ENCODE results near the gene SCYGR4. TPM values are rescaled to one million over a fixed set of nuclear protein-coding genes. Genes with fewer than 3 reads are reported as not detected.

SCYGR4 gene
- total RNA-seq, 4 donors from 2014 or later: not detected

DNA sequence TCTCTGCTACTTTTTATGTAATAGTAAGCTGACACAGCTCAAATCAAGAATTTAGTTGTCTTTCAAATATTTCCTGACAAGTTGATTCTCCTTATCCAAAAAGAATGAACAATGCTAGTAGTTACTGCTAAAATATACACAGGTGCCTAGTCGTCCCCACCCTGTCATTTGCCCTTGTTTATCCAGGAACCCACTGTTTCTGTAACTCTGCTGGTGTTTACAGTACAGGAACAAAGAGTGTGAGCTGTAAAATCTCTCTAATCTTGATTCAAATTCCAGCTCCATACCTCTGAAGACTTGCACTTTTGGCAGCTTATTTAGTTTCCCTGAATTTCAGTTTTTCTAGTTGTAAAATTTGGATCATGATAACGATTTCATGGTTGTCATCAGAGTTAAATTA is 39.7 kb upstream of the SCYGR4 start:
- no peak for DNase-seq
- TF ChIP-seq POLR2A (IDR thresholded peaks at IDR 0.05): no peak
- TF ChIP-seq, protein P1, sequence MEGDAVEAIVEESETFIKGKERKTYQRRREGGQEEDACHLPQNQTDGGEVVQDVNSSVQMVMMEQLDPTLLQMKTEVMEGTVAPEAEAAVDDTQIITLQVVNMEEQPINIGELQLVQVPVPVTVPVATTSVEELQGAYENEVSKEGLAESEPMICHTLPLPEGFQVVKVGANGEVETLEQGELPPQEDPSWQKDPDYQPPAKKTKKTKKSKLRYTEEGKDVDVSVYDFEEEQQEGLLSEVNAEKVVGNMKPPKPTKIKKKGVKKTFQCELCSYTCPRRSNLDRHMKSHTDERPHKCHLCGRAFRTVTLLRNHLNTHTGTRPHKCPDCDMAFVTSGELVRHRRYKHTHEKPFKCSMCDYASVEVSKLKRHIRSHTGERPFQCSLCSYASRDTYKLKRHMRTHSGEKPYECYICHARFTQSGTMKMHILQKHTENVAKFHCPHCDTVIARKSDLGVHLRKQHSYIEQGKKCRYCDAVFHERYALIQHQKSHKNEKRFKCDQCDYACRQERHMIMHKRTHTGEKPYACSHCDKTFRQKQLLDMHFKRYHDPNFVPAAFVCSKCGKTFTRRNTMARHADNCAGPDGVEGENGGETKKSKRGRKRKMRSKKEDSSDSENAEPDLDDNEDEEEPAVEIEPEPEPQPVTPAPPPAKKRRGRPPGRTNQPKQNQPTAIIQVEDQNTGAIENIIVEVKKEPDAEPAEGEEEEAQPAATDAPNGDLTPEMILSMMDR (IDR thresholded peaks at IDR 0.05 in 4 of 5, conservative IDR thresholded peaks at IDR 0.05 in 1 of 5): no peak
- Histone ChIP-seq H3K4me3 (no peak overlapping the region), H3K36me3 (no peaks in the 10 kb centered on the region), H3K27me3 (no peaks in the 10 kb centered on the region), H3K9me3 (no peaks in the 10 kb centered on the region), H3K27ac (no peak overlapping the region), H3K4me1 (no peaks in the 10 kb centered on the region)
- ATAC-seq: no peak
- in situ Hi-C loops (cut with MboI; ENCODE audit: low sequenced_read_pairs in 4 of 4) (no loop called here), intact Hi-C loops (cut with DNase I; ENCODE audit: low total_unique reads) (no loop called here)

DNA sequence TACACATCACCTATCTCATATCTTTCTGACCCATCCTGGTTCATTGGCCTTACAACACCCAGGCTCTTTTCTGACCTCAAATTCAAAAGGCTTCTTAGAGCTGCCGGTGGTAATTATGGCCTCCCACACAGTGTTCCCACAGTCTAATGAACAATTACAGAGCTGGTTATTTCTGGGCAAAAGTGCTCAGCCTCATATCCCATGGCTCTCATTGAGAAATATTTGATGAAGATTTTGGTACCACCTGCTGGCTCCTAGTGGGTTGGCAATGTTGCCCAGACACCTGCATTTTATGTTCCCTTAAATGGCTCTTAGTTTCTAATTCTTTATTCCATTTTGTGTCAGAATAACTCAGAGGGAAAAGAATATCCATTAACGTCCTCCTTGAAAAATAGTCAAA is 38.7 kb upstream of the SCYGR4 start:
- H3K9me3 ChIP-seq: no peaks in the 10 kb centered on the region
- in situ Hi-C loops (cut with MboI; ENCODE audit: low sequenced_read_pairs in 4 of 4): no loop called here
- H3K27ac ChIP-seq: no peak overlapping the region
- TF ChIP-seq, protein P1 (IDR thresholded peaks at IDR 0.05 in 4 of 5, conservative IDR thresholded peaks at IDR 0.05 in 1 of 5): no peak
- no peaks in the 10 kb centered on the region for H3K36me3 ChIP-seq
- ATAC-seq: no peak
- no peaks in the 10 kb centered on the region for H3K4me1 ChIP-seq
- intact Hi-C loops (cut with DNase I; ENCODE audit: low total_unique reads): no loop called here
- no peak for DNase-seq
- no peaks in the 10 kb centered on the region for H3K27me3 ChIP-seq
- H3K4me3 ChIP-seq: no peak overlapping the region

DNA sequence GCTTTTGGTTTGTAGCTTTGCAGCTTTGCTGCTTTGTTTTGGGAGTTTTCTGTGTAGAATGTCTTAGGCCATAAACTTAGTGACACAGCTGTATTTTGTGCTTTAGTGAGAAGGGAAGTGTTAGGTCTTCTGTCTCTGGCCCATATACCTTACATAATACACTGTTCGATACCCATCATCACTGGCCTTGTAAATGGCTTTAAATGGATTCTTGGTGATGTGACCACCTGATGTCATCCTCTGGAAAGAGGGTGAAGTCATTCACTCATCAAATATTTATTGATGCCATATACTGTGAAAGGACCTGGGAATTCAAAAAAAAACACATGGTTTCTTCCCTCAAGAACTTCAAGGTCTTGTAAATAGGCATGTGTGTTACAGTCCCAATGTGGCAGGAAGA is 37.5 kb upstream of the SCYGR4 start:
- Histone ChIP-seq H3K4me3 (no peak overlapping the region), H3K9me3 (no peaks in the 10 kb centered on the region), H3K27me3 (no peaks in the 10 kb centered on the region), H3K36me3 (no peaks in the 10 kb centered on the region), H3K4me1 (no peaks in the 10 kb centered on the region), H3K27ac (no peak overlapping the region)
- in situ Hi-C loops (cut with MboI; ENCODE audit: low sequenced_read_pairs in 4 of 4): no loop called here
- ATAC-seq (no peak), DNase-seq (no peak)
- TF ChIP-seq, protein P1 (IDR thresholded peaks at IDR 0.05 in 4 of 5, conservative IDR thresholded peaks at IDR 0.05 in 1 of 5): no peak
- no peak for TF ChIP-seq POLR2A (IDR thresholded peaks at IDR 0.05)
- intact Hi-C loops (cut with DNase I; ENCODE audit: low total_unique reads): no loop called here

DNA sequence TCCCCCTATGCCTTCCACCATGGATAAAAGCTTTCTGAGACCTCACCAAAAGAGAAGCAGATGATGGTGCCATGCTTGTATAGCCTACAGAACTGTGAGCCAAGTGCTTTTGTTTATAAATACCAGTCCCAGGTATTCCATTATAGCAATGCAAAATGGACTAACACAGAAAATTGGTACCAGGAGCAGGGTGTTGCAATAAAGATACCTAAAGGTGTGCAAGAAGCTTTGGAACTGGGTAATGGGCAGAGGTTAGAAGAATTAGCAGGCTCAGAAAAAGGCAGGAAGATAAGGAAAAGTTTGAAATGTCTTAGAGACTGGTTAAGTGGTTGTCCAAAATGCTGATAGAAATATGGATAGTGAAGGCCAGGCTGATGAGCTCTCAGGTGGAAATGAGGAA is 34.9 kb upstream of the SCYGR4 start:
- H3K4me1 ChIP-seq: no peaks in the 10 kb centered on the region
- ATAC-seq: no peak

More for the DNA sequence above, 34.9 kb upstream of the SCYGR4 start:
- Histone ChIP-seq H3K27ac (no peak overlapping the region), H3K36me3 (no peaks in the 10 kb centered on the region), H3K4me3 (no peak overlapping the region), H3K27me3 (no peaks in the 10 kb centered on the region), H3K9me3 (no peaks in the 10 kb centered on the region)
- intact Hi-C loops (cut with DNase I; ENCODE audit: low total_unique reads) (no loop called here), in situ Hi-C loops (cut with MboI; ENCODE audit: low sequenced_read_pairs in 4 of 4) (no loop called here)
- TF ChIP-seq, protein P1 (IDR thresholded peaks at IDR 0.05 in 4 of 5, conservative IDR thresholded peaks at IDR 0.05 in 1 of 5): no peak
- no peak for TF ChIP-seq POLR2A (IDR thresholded peaks at IDR 0.05)
- no peak for DNase-seq
